GM21723 (cell line): ENCODE results near the gene PRKAB1.
"Not testable (repeated sequence)": the region's sequence is repeated elsewhere in the genome, so short reads cannot be mapped to it uniquely, and the experiment has no call there.

ENCODE experiments used
- ATAC-seq: cut with Tn5 transposase; IDR thresholded peaks from one replicate; pipeline ENCODE4 v1.9.1; 2021; ENCODE audit warnings: mild to moderate bottlenecking, moderate library complexity; ENCODE audit not compliant: unreplicated experiment

PRKAB1 gene

GRCh38 chr12:119667577-119668323 lies at the start of gene PRKAB1:
Gene PRKAB1, plus strand, starts transcription at chr12:119668133. Its CDS starts 112 bp downstream, at chr12:119668245.
- ATAC-seq = peak; percentile 92

- not testable (repeated sequence) for ATAC-seq
Observed at GRCh38 chr12:119618328-119618896, 49.5 kb upstream of the PRKAB1 start.

- ATAC-seq = no peak
Observed at GRCh38 chr12:119620490-119620889, 47.4 kb upstream of the PRKAB1 start.

GRCh38 chr12:119621878-119622277 lies 46.1 kb upstream of the PRKAB1 start:
- ATAC-seq = no peak

GRCh38 chr12:119624966-119625365 lies 43.0 kb upstream of the PRKAB1 start:
- ATAC-seq = no peak

GRCh38 chr12:119627019-119627643 lies 40.8 kb upstream of the PRKAB1 start:
- ATAC-seq = no peak

- no peak for ATAC-seq
Observed at GRCh38 chr12:119627686-119628085, 40.2 kb upstream of the PRKAB1 start.

- no peak for ATAC-seq
Observed at GRCh38 chr12:119630223-119630780, 37.6 kb upstream of the PRKAB1 start.

GRCh38 chr12:119630962-119631550 lies 36.9 kb upstream of the PRKAB1 start:
- ATAC-seq = no peak

- no peak for ATAC-seq
Observed at GRCh38 chr12:119631930-119632678, 35.8 kb upstream of the PRKAB1 start.

- no peak for ATAC-seq
Observed at GRCh38 chr12:119634743-119635142, 33.2 kb upstream of the PRKAB1 start.

- no peak for ATAC-seq
Observed at GRCh38 chr12:119642986-119643385, 24.9 kb upstream of the PRKAB1 start.

- no peak for ATAC-seq
Observed at GRCh38 chr12:119644930-119645329, 23.0 kb upstream of the PRKAB1 start.

GRCh38 chr12:119645535-119646059 lies 22.3 kb upstream of the PRKAB1 start:
- no peak for ATAC-seq

- no peak for ATAC-seq
Observed at GRCh38 chr12:119649202-119649808, 18.6 kb upstream of the PRKAB1 start.

GRCh38 chr12:119652665-119653064 lies 15.3 kb upstream of the PRKAB1 start:
- no peak for ATAC-seq

- not testable (repeated sequence) for ATAC-seq
Observed at GRCh38 chr12:119657001-119657400, 10.9 kb upstream of the PRKAB1 start.

GRCh38 chr12:119658166-119658565 lies 9.8 kb upstream of the PRKAB1 start:
- not testable (repeated sequence) for ATAC-seq

- no peak for ATAC-seq
Observed at GRCh38 chr12:119659289-119659897, 8.5 kb upstream of the PRKAB1 start.

GRCh38 chr12:119660076-119660475 lies 7.9 kb upstream of the PRKAB1 start:
- no peak for ATAC-seq
